ENCODE results near the gene DDI1. TPM values are rescaled to one million over a fixed set of nuclear protein-coding genes. Genes with fewer than 3 reads are reported as not detected.

DDI1 gene
- total and polyA plus RNA-seq, 2 of the 13 experiments (the other 11 are each of a cell fraction or from before 2014, with no cell fraction given): not detected

GRCh38 chr11:104024572-104024971 is 11.9 kb upstream of the DDI1 start (continued):
- TF ChIP-seq ZBTB44 (CRISPR knock-in tag; IDR thresholded peaks at IDR 0.05): no peak

GRCh38 chr11:104028476-104029263 is 7.8 kb upstream of the DDI1 start:
- BruUV-seq (replicated peaks): no TSS peak
- TF ChIP-seq ZNF274 (CRISPR knock-in tag; IDR thresholded peaks at IDR 0.05) (no peak), ZNF546 (CRISPR knock-in tag; conservative IDR thresholded peaks at IDR 0.05) (no peak), DBP (CRISPR knock-in tag; IDR thresholded peaks at IDR 0.05; ENCODE audit: not compliant biosample characterization) (no peak), RORA (CRISPR knock-in tag; IDR thresholded peaks at IDR 0.05) (no peak), ARID2 (CRISPR knock-in tag; IDR thresholded peaks at IDR 0.05; ENCODE audit: borderline replicate concordance) (no peak), ZNF768 (CRISPR knock-in tag; IDR thresholded peaks at IDR 0.05) (no peak), MAFK (conservative IDR thresholded peaks at IDR 0.05 in 1 of 2, IDR thresholded peaks at IDR 0.05 in 1 of 2; ENCODE audit: low read length in 2 of 2) (no peak), MXD1 (CRISPR knock-in tag; IDR thresholded peaks at IDR 0.05) (no peak), GZF1 (CRISPR knock-in tag; IDR thresholded peaks at IDR 0.05) (no peak), DRAP1 (CRISPR knock-in tag; IDR thresholded peaks at IDR 0.05) (no peak), ZNF124 (CRISPR knock-in tag; IDR thresholded peaks at IDR 0.05) (no peak), ELF3 (CRISPR knock-in tag; IDR thresholded peaks at IDR 0.05) (no peak), GPN1 (CRISPR knock-in tag; IDR thresholded peaks at IDR 0.05; ENCODE audit: borderline replicate concordance) (no peak), BRD4 (CRISPR knock-in tag; IDR thresholded peaks at IDR 0.05) (no peak), YEATS4 (CRISPR knock-in tag; IDR thresholded peaks at IDR 0.05; ENCODE audit: borderline replicate concordance) (no peak), ZBTB46 (CRISPR knock-in tag; IDR thresholded peaks at IDR 0.05; ENCODE audit: borderline replicate concordance) (no peak)

More at GRCh38 chr11:104028476-104029263, 7.8 kb upstream of the DDI1 start:
- intact Hi-C loops (cut with micrococcal nuclease; ENCODE audit: unreplicated experiment) (no loop called here), in situ Hi-C loops (cut with HindIII; ENCODE audit: extremely low pct_ligation_motif_present, low pct_unique_long_range_greater_than_20kb) (no loop called here)
- no peak overlapping the region for H3K9ac ChIP-seq (ENCODE audit: insufficient read depth, low read depth, low read length)
- no peak for DNase-seq (ENCODE audit: low spot score)
- H4K20me1 ChIP-seq (ENCODE audit: insufficient read depth, low read length): no peaks in the 10 kb centered on the region
- WGBS (ENCODE audit: low lambda C conversion rate): 6% methylated on average over 3 of the region's 3 CpGs
- peaks cover 7% of the 10 kb centered on the region; the same call in 1 of the 2 replicates for H3K4me1 ChIP-seq (ENCODE audit: insufficient read depth, low read length)
- H3K9me3 ChIP-seq (ENCODE audit: low read length): no peaks in the 10 kb centered on the region
- no peaks in the 10 kb centered on the region for H3K27me3 ChIP-seq (ENCODE audit: control insufficient read depth in 1 of 2, insufficient read depth in 2 of 2, low read length in 2 of 2)
- no peaks in the 10 kb centered on the region for H3K36me3 ChIP-seq (replicated peaks in 1 of 2; ENCODE audit: control insufficient read depth in 1 of 2, insufficient read depth in 2 of 2, low read length in 2 of 2)
- FAIRE-seq: no peak
- H3K79me2 ChIP-seq (ENCODE audit: insufficient read depth, low read length): no peaks in the 10 kb centered on the region
- no peak overlapping the region for H3K4me2 ChIP-seq (ENCODE audit: low read depth, low read length)
- no peak overlapping the region for H2AFZ ChIP-seq (ENCODE audit: low read length)
- POLR2A ChIA-PET: no interaction called here
- CTCF ChIA-PET (ENCODE audit: low intra/inter-chr PET ratio, low total read pairs): no interaction called here
- no peak for ATAC-seq
- no peak overlapping the region for H3K4me3 ChIP-seq (replicated peaks in 1 of 3; ENCODE audit: insufficient read depth in 1 of 3, low read depth in 2 of 3, low read length in 3 of 3)
- H3K27ac ChIP-seq (ENCODE audit: extremely low read length, insufficient read depth, low read length): no peak overlapping the region
